Activated effector memory CD4-positive, alpha-beta T cell treated with anti-CD3 and anti-CD28 coated beads, Interleukin-2, amount 50 U/mL, for 16 hours (primary cell): Measurements from ENCODE around the gene CHMP2A.
"Not testable (repeated sequence)": the region's sequence is repeated elsewhere in the genome, so short reads cannot be mapped to it uniquely, and the experiment has no call there.

ENCODE experiments used
- DNase-seq: peaks from one replicate; pipeline ENCODE4 v3.0.0-alpha.2; 2020

CHMP2A gene

GRCh38 chr19:58554494-58555368, at the start of gene CHMP2A:
CHMP2A (minus strand) TSS chr19:58555105; CDS start chr19:58554212, 893 bp downstream.
- DNase-seq = peak; percentile 99

DNA sequence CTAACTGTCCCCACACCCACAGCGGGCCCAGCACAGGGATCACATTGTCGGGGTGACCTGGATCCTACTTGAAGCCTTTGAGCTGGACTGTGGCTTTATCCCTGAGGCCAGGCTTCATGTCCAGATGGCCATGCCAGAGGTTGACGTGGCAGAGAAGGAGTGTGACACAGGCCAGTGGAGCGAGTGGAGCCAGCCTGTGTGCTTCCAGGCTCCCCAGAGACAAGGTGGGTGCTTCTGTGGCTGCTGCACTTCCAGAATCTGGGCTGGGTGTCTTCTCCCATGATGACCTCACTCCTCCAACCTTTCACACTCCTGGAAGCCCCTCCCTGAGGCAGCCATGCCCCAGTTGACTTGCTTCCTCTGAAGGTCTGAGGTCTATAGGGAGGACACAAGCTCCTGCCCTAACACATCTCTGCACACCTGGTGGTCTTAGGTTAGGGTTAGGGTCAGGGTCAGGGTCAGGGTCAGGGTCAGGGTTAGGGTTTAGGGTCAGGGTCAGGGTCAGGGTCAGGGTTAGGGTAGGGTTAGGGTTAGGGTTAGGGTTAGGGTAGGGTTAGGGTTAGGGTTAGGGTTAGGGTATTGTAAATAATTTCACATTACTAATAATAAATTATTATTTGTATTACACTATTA, 31.3 kb upstream of the CHMP2A start:
- no peak for DNase-seq

- no peak for DNase-seq
Observed at GRCh38 chr19:58585442-58586132, 30.7 kb upstream of the CHMP2A start.

GRCh38 chr19:58584498-58585441, 29.9 kb upstream of the CHMP2A start:
- no peak for DNase-seq

- no peak for DNase-seq
Observed at GRCh38 chr19:58582985-58583384, 28.1 kb upstream of the CHMP2A start.

DNA sequence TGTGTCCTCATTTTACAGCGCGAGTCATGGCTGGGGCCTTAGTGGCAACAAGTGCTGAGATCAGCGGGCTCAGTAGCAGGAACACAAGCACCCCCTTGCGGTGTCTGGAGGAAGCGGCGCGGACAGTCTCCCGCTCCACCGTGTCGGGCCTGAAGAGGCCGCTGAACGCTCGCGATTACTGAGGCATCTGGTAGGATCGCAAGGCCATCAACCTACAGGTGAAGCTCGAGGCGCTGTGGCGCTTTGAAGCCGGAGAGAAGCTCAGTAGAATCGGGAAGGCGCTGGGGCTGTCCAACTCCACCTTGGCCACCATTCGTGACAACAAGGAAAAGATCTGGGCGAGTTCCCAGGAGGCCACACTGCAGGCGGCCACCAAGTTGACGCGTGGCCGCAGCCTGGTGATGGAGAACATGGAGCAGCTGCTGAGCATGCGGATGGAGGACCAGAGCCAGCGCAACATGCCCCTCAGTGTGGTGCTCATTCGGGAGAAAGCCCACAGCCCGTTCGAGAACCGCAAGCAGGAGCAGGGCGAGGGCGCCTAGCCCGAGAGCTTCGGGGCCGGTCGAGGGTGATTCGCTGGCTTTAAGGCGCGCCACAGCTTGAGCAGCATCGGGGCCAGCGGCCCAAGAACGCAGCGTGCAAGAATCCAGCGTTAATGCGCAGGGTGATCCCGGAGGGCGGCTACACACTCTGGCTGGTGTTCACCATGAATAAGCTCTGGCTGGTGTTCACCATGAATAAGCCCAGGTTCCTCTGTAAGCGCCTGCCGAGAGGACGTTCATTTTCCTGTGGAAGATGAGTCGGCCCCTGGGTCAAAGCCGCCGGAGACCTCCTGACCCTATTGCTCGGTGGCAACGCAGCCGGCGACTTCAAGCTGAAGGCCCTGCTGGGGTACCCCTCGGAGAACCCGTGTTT, 26.6 kb upstream of the CHMP2A start:
- peak; percentile 95 for DNase-seq

GRCh38 chr19:58579473-58580142, 24.7 kb upstream of the CHMP2A start:
- DNase-seq = no peak

DNA sequence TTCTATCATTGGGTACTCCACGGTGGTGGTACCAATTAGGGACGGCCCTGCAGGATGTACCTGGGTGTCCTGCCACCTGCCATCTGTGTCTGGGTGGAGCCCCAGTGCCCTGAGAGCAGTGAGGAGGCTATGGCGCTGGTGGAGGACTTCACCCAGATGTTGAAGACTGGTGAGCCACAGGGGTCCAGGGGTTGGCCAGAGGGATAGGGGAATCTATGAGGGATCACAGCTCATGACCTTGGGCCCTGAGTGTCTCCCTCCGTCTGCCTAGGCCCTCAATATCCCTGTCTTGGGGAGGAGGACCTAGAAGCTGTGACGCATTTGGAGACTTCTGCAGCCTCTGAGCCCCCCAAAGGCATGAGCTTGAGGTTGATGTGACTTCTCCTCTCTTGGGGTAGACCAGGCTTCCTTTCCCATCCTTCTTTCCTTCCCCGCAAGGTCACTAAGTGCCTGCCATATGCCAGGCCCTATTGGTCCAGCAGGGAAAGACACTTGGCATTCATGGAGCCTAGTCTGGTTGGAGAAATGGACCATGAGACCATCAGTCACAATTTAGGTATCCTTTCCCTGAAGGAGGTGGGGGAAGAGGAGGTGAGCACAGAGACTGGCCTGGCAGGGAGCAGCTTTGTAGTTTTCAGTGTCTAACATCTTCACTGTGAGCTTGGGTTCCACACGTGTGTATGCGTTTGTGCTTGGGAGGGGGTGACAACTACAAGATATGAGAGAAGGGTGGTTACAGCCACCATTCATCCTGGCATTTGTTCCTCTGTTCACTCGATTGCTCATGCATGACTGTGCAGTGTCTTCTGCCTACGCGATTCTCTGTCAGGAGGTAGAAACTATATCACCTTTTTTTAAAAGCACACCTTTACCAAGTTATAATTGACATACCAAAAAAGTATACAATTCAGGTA, 23.4 kb upstream of the CHMP2A start:
- DNase-seq = peak; percentile 56

GRCh38 chr19:58577581-58577980, 22.7 kb upstream of the CHMP2A start:
- DNase-seq = not testable (repeated sequence)

DNA sequence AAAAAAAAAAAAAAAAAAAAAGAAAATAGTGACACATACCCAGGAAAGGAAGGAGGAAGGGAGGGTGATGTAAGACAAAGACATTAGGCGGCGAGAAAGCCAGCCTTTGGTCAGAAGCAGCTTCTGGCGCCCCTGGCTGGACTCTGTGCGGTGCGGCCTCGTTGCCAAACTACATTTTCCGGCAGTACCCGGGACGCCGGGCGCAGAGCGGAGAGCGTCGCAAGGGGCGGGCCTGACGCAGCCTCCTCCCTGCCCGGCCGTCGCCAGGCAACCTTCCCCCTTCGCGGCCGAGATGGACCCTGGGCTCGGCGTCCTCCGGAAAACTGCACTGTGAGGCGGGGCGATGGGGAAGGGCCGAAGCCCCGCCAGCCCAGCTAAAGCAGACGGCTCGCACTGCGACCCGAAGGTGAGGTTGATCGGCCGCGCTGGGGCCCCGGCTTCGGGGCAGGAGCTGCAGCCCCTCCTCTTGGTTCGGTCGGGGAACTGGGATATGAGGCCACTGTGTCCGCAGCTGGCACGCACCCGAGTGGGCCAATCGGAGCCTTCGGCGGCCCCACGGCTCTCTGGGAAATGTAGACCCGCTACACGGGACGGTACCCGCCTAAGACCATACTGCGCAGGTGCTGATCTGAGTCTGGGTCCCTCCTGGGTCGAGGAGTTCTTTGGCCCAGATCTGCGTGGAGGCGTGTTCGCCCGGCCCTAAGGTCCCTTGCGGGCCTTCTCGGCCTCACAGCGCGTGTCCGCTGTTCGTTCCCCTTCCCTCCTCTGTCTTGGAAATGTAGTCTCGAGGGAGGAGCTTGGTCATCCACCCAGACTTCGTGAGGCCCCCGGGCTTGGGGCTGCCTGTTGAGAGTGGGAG, 20.5 kb upstream of the CHMP2A start:
- DNase-seq = peak; percentile 92

DNA sequence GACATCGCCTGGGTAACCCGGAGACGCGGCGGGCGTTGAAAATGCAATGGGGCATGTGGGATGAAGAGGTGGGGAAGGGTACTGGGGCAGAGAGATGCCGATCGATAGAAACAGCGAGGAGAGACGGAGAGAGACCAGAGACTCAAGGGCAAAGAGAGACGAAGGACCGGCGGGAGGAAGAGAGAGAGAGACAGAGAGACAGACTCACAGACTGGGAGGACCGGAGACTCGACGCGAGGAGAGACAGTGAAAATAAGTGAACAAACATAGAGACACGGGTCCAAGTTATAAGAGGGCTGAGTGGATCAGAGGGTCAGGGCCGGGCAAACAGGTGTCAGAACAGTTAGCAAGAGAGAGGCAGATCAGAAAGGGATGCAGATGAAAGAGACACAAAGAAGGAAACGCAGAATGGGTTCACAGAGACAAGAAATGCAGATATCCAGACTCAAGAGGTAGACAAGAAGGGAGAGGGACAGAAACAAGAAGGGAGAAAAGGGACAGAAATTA, 18.8 kb upstream of the CHMP2A start:
- no peak for DNase-seq

- peak; percentile 100 for DNase-seq
Observed at GRCh38 chr19:58572818-58573657, 18.1 kb upstream of the CHMP2A start, which contains the start of gene MZF1. MZF1 (minus strand) TSS chr19:58573335; CDS start chr19:58571389, 1,946 bp downstream.

DNA sequence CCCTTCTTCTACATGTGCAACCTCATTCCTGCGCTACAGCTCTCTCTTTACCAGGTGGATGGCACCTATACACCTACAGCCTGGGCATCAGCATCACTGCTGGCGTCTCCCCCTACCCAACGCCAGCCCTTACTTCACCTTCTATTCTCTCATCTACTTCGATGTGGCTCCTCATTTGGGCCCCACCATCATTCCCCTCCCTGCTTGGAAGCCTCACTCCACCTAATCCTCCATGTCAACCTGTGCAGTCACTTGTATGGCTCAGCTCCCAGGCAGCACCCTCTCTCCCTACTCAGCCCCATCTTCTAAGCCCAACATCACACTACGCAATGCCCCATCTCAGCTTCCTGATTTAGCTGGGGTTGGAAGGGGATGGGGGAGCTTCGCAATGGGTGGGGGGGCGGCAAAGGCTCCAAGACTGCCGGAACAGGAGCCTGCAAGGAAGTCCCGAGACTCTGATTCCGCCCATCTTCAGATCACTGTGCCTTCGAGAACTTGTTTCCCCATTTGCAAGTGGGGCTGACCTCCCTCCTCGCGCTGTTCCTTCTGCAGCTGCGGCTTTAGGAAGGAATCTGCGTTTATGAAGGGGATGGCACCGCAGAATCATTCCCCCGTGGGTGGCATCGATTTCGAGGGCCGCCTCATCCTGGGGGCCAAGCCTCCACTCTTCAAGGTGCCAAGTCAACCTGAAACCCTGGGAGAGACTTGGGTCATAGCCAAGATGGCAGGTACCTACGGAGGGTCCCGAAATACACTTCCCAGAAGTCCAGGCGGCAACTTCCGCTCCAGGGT, 17.3 kb upstream of the CHMP2A start:
- DNase-seq = no peak

- no peak for DNase-seq
Observed at GRCh38 chr19:58571575-58571947, 16.7 kb upstream of the CHMP2A start.

- DNase-seq = peak; percentile 59
Observed at GRCh38 chr19:58570770-58571574, 16.1 kb upstream of the CHMP2A start.
